ENCODE data around the gene LCOR. TPM values are rescaled to one million over a fixed set of nuclear protein-coding genes. Genes with fewer than 3 reads are reported as not detected.

LCOR gene
- total RNA-seq, 4 donors from 2014 or later, result 12.5 to 22.0 (median 14.9) TPM

DNA sequence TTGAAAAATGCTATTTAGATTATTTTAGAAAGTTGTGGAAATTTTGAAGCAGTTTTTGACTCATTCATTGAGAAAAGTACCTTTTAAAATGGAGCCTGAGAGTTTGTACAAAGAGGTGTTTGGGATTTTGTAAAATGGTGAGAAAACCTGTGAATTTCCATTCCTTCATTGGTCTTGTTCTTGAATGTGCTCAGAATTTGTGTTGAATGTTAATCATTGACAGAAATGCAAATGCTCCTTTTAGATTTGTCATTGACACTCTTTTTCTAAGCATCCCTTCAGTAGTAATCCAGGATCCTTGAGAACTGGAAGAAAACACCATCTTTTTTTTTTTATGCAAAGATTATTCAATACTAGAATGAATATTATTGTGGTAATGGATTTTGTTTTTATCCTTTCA, 74.8 kb downstream of the LCOR start:
- no peak for TF ChIP-seq POLR2A (IDR thresholded peaks at IDR 0.05)
- TF ChIP-seq, protein P1, sequence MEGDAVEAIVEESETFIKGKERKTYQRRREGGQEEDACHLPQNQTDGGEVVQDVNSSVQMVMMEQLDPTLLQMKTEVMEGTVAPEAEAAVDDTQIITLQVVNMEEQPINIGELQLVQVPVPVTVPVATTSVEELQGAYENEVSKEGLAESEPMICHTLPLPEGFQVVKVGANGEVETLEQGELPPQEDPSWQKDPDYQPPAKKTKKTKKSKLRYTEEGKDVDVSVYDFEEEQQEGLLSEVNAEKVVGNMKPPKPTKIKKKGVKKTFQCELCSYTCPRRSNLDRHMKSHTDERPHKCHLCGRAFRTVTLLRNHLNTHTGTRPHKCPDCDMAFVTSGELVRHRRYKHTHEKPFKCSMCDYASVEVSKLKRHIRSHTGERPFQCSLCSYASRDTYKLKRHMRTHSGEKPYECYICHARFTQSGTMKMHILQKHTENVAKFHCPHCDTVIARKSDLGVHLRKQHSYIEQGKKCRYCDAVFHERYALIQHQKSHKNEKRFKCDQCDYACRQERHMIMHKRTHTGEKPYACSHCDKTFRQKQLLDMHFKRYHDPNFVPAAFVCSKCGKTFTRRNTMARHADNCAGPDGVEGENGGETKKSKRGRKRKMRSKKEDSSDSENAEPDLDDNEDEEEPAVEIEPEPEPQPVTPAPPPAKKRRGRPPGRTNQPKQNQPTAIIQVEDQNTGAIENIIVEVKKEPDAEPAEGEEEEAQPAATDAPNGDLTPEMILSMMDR (IDR thresholded peaks at IDR 0.05), result no peak
- no peak overlapping the region for H3K4me3 ChIP-seq (ENCODE audit: low read depth, poor library complexity, severe bottlenecking)
- intact Hi-C loops (cut with DNase I; ENCODE audit: low total_unique reads), result no loop called here
- no peak for DNase-seq (ENCODE audit: low spot score in 2 of 2)

DNA sequence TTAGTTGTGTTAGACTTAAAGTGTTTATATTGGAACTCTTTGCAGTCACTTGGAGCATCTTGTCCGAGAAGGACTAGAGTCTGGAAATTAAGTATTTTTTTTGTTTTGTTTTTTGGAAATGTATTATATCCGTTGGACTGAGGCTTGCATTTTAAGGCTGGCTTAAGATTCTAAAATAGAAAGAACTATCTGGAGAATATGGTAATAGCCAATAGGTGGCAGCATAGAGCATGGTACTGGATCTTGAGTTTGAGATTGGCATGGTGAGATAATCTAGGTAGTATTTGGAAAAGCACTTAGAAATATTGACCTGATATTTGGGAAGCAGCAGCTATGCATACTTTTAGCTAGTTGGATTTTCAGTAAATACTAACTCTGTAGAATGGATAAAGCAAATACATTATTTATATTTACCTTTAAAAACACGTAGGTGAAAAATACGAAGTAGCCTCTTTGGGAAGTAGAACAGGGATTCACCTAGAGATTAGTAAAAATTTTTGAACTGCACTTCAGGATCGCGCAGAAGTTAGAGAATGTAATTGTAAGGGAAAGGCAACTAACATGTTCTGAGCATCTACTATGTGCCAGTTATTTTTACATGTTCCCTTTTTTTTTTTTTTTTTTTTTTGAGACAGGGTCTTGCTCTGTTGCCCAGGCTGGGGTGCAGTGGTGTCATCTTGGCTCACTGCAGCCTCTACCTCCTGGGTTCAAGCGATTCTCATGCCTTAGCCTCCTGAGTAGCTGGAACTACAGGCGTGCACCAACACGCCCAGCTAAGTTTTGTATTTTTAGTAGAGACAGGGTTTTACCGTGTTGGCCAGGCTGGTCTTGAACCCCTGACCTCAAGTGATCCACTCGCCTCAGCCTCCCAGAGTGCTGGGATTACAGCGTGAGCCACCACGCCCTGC, 78.6 kb downstream of the LCOR start:
- DNase-seq (ENCODE audit: low spot score in 2 of 2), result no peak
- 88 to 94% methylated on average over 13 of the region's 13 CpGs for WGBS, 2 donors
- TF ChIP-seq POLR2A (IDR thresholded peaks at IDR 0.05), result no peak
- TF ChIP-seq, protein P1 (IDR thresholded peaks at IDR 0.05), result no peak
- intact Hi-C loops (cut with DNase I; ENCODE audit: low total_unique reads), result no loop called here
- H3K4me3 ChIP-seq (ENCODE audit: low read depth, poor library complexity, severe bottlenecking), result no peak overlapping the region

DNA sequence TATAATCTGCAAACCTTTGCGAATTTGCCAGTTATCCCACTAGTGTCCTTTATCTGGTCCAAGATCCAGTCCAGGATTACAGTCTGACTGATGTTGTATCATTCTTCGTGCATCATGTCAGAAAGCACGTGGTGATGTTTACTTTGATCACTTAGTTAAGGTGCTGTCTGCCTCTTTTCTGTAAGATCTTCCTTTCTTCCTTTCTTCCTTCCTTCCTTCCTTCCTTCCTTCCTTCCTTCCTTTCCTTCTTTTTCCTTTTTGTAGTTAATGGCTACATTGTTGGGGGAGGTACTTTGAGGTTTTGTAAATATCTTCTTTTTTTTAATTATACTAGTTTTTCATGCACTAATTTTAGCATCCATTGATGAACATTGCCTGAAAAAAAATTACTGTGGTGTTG, 80.3 kb downstream of the LCOR start:
- WGBS, 2 donors, result 75 to 83% methylated on average over 3 of the region's 3 CpGs
- no peak for TF ChIP-seq POLR2A (IDR thresholded peaks at IDR 0.05)
- TF ChIP-seq, protein P1 (IDR thresholded peaks at IDR 0.05), result no peak
- intact Hi-C loops (cut with DNase I; ENCODE audit: low total_unique reads), result no loop called here
- no peak overlapping the region for H3K4me3 ChIP-seq (ENCODE audit: low read depth, poor library complexity, severe bottlenecking)
- DNase-seq (ENCODE audit: low spot score in 2 of 2), result no peak

DNA sequence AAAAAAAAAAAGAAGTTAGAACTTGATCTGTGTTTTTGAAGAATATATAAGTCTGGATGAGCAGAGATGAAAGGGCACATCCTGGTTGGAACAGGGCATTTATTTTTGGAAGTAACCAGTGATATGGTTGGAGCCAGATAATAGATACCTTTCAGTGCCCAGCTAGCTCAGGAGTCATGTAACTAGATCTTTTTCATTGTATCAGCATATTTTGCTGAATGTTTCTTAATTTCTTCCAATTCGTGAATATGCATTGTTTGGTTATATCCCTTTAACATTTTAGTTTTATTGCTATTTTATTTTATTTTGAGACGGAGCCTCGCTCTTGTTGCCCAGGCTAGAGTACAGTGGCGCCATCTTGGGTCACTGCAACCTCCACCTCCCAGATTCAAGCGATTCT, 81.8 kb downstream of the LCOR start:
- intact Hi-C loops (cut with DNase I; ENCODE audit: low total_unique reads), result no loop called here
- DNase-seq (ENCODE audit: low spot score in 2 of 2), result no peak
- WGBS, 2 donors, result 97 to 99% methylated on average over 5 of the region's 5 CpGs
- H3K4me3 ChIP-seq (ENCODE audit: low read depth, poor library complexity, severe bottlenecking), result no peak overlapping the region
- TF ChIP-seq, protein P1 (IDR thresholded peaks at IDR 0.05), result no peak
- TF ChIP-seq POLR2A (IDR thresholded peaks at IDR 0.05), result no peak

DNA sequence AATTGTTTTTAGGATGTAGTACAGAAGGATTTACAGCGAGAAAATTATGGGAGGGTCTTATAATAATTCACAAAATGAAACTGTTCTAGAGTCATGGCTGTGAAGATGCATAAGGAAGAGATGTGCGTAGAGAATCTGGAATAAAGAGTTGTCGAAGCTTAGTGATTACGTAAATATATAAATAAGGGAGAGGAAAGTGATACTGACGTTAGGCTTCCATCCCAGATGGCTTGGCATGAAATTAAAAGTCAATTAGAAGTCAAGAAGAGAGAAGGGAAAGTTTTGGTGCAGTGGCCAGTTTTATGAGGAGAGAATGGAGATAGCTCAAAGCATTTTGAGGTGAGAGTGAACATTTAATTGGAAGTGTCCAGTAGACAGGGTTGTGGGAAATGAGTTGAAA, 85.5 kb downstream of the LCOR start:
- no peak overlapping the region for H3K4me3 ChIP-seq (ENCODE audit: low read depth, poor library complexity, severe bottlenecking)
- WGBS, 2 donors, result 92 to 93% methylated on average over 5 of the region's 5 CpGs
- no peak for TF ChIP-seq POLR2A (IDR thresholded peaks at IDR 0.05)
- no peak for DNase-seq (ENCODE audit: low spot score in 2 of 2)
- intact Hi-C loops (cut with DNase I; ENCODE audit: low total_unique reads), result no loop called here

DNA sequence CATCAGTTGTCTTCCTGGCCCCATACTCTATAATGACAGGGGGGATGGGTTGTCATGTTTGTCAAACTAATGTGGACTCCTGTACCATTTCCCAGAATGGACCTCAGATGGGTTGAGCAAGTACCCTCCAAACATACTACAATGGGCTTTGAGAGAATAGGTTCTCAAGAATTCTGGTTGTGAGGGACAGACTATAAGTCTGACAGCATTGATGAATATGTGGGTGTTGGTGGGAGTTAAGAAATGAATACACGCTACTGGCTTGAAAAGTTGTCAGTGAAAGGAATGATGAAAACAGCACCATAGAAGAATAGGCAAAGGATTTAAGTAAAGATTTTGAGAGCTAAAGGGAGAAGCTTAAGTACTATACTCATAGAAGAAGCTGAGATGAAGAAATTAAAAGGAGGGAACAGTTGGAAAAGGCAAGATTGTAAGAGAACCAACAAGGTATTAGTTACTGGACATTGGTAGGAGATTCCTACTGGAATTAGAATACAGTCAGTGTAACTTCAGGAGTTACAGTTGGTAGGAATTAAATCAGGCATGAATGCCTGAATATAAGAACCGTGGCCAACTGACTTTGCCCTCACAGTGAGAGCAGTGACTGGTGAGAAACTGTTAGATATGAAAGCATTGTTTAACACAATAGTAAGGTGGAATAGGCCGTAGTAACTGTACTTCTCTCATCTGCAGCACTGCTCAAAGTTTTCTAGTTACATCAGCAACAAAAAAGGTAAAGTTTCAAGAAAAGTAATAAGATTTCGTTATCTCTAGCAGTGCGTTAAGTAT, 86.3 kb downstream of the LCOR start:
- intact Hi-C loops (cut with DNase I; ENCODE audit: low total_unique reads), result no loop called here
- no peak overlapping the region for H3K4me3 ChIP-seq (ENCODE audit: low read depth, poor library complexity, severe bottlenecking)
- DNase-seq (ENCODE audit: low spot score in 2 of 2), result no peak
- WGBS, 2 donors, result 89 to 92% methylated on average over 5 of the region's 5 CpGs
- no peak for TF ChIP-seq POLR2A (IDR thresholded peaks at IDR 0.05)
- TF ChIP-seq, protein P1 (IDR thresholded peaks at IDR 0.05), result no peak
